HG03520 (cell line): ENCODE results near the gene DNTT.
A peak's percentile ranks its signal among the peaks of the same experiment; 100 is the strongest.

Source experiments
- ATAC-seq: cut with Tn5 transposase; IDR thresholded peaks from one replicate; pipeline ENCODE4 v1.9.1; 2021; ENCODE audit warnings: mild to moderate bottlenecking, moderate library complexity; ENCODE audit not compliant: unreplicated experiment

The DNTT gene

GRCh38 chr10:96304230-96304629 lies at the start of gene DNTT:
TSS of gene DNTT (plus strand) at chr10:96304434. CDS start at chr10:96304498, 64 bp downstream.
- no peak for ATAC-seq

- no peak for ATAC-seq
Observed at GRCh38 chr10:96254976-96255375, 49.3 kb upstream of the DNTT start.

- no peak for ATAC-seq
Observed at GRCh38 chr10:96255549-96256333, 48.5 kb upstream of the DNTT start.

- ATAC-seq, result no peak
Observed at GRCh38 chr10:96257944-96258343, 46.3 kb upstream of the DNTT start.

GRCh38 chr10:96259150-96259549 lies 45.1 kb upstream of the DNTT start:
- ATAC-seq, result no peak

GRCh38 chr10:96260014-96260413 lies 44.2 kb upstream of the DNTT start:
- no peak for ATAC-seq

- ATAC-seq, result no peak
Observed at GRCh38 chr10:96261132-96261531, 43.1 kb upstream of the DNTT start.

- ATAC-seq, result no peak
Observed at GRCh38 chr10:96261930-96262329, 42.3 kb upstream of the DNTT start.

- no peak for ATAC-seq
Observed at GRCh38 chr10:96263176-96263575, 41.1 kb upstream of the DNTT start.

- ATAC-seq, result no peak
Observed at GRCh38 chr10:96263669-96264068, 40.6 kb upstream of the DNTT start.

- ATAC-seq, result no peak
Observed at GRCh38 chr10:96264938-96265337, 39.3 kb upstream of the DNTT start.

GRCh38 chr10:96266118-96266770 lies 38.0 kb upstream of the DNTT start:
- ATAC-seq, result no peak

- no peak for ATAC-seq
Observed at GRCh38 chr10:96267234-96267705, 37.0 kb upstream of the DNTT start.

- ATAC-seq, result no peak
Observed at GRCh38 chr10:96268341-96268909, 35.8 kb upstream of the DNTT start.

GRCh38 chr10:96269438-96270300 lies 34.6 kb upstream of the DNTT start:
- ATAC-seq, result no peak

GRCh38 chr10:96270571-96270970 lies 33.7 kb upstream of the DNTT start:
- no peak for ATAC-seq

GRCh38 chr10:96271016-96271815 lies 33.0 kb upstream of the DNTT start, which contains the start of gene BLNK:
TSS of gene BLNK (minus strand) at chr10:96271569. CDS start at chr10:96271398, 171 bp downstream.
- ATAC-seq, result peak; percentile 66

- peak; percentile 4 for ATAC-seq
Observed at GRCh38 chr10:96272316-96273280, 31.6 kb upstream of the DNTT start.
